Mononuclear cell (primary cell): ENCODE measurements around the gene ANKRD26. TPM values are rescaled to one million over a fixed set of nuclear protein-coding genes. Genes with fewer than 3 reads are reported as not detected.
"Not testable (repeated sequence)": the region's sequence is repeated elsewhere in the genome, so short reads cannot be mapped to it uniquely, and the experiment has no call there.

Experiments used
- H3K27me3 ChIP-seq: 2 replicates; pipeline ENCODE4 v1.6.0; 2011; ENCODE audit warnings: low read length, control low read depth; ENCODE audit not compliant: insufficient read depth
- H3K4me1 ChIP-seq: 2 replicates; pipeline ENCODE4 v1.5.1; 2011; ENCODE audit warnings: mild to moderate bottlenecking, low read length, control low read depth; ENCODE audit not compliant: insufficient read depth
- H3K4me3 ChIP-seq: 2 replicates; pipeline ENCODE4 v1.5.1; 2011; ENCODE audit warnings: mild to moderate bottlenecking, low read length, moderate library complexity
- H3K9me3 ChIP-seq: 2 replicates; pipeline ENCODE4 v1.5.1; 2011; ENCODE audit warnings: low read depth, mild to moderate bottlenecking, control low read depth, low read length
- total RNA-seq: library from RNA; depleted of rRNA; stranded (reverse); fragments of >200 nt; gene quantifications from one replicate; pipeline ENCODE4 v1.2.3, GENCODE V29; 2012

ANKRD26 gene
- total RNA-seq, 1 donor, result 6.3 TPM

GRCh38 chr10:27052656-27053055, 47.6 kb downstream of the ANKRD26 start:
- no peaks in the 10 kb centered on the region for H3K4me1 ChIP-seq
- H3K4me3 ChIP-seq, result no peak overlapping the region
- no peaks in the 10 kb centered on the region for H3K9me3 ChIP-seq
- no peaks in the 10 kb centered on the region for H3K27me3 ChIP-seq

DNA sequence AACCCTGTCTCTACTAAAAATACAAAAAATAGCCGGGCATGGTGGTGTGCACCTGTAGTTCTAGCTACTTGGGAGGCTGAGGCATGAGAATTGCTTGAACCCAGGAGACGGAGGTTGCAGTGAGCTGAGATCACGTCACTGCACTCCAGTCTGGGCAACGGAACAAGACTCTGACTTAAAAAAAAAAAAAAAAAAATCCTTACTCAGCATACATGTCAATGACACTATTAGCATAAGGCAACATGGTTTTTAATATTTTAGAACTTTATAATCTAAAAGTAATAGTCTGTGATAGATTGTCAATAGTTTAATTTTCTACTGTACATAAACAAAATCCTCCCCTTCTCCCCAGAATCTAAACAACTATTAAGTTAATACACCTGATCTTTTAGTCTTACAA, 55.0 kb downstream of the ANKRD26 start:
- H3K9me3 ChIP-seq, H3K4me1 ChIP-seq, H3K4me3 ChIP-seq, H3K27me3 ChIP-seq: not testable (repeated sequence)

GRCh38 chr10:27041196-27041595, 59.1 kb downstream of the ANKRD26 start:
- no peaks in the 10 kb centered on the region for H3K9me3 ChIP-seq
- no peak overlapping the region for H3K4me3 ChIP-seq
- no peaks in the 10 kb centered on the region for H3K27me3 ChIP-seq
- no peaks in the 10 kb centered on the region for H3K4me1 ChIP-seq

DNA sequence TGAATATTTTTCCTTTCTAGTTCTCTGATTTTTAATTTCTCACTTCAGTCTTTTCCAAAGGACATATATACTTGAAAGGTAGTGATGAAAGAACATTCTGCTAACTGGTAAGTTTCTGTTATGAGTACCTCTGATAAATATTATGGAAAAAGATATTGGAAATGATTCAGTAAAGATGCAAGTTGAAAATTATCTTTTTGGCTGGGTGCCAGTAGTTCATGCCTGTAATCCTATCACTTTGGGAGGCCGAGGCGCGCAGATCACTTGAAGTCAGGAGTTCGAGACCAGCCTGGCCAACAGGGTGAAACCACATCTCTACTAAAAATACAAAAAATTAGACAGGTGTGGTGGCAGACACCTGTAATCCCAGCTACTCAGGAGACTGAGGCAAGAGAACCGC, 62.1 kb downstream of the ANKRD26 start:
- no peaks in the 10 kb centered on the region for H3K9me3 ChIP-seq
- H3K4me3 ChIP-seq, result no peak overlapping the region
- H3K27me3 ChIP-seq, result no peaks in the 10 kb centered on the region
- H3K4me1 ChIP-seq, result no peaks in the 10 kb centered on the region

GRCh38 chr10:27035163-27035562, 65.1 kb downstream of the ANKRD26 start:
- Histone ChIP-seq H3K27me3 (no peaks in the 10 kb centered on the region), H3K9me3 (no peaks in the 10 kb centered on the region), H3K4me3 (no peak overlapping the region), H3K4me1 (no peaks in the 10 kb centered on the region)

DNA sequence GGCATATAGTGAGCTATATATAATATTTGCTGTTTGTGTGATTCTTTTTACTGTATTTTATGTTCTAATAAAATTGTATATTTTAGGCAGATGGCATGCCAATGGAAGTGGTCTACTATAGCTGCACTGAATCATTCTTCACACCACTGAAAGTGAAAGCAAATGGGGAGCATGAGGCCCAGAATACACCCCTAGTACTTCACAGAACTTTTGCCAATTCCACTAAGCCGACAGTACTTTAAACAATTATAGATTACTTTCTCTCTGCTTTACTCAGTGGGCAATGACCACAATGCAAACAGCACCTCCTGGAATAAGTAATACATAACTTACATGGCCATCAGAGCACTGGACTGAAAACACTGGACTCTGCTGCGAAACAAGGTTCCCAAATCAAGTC, 70.2 kb downstream of the ANKRD26 start:
- Histone ChIP-seq H3K4me3 (no peak overlapping the region), H3K9me3 (no peaks in the 10 kb centered on the region), H3K4me1 (no peaks in the 10 kb centered on the region), H3K27me3 (no peaks in the 10 kb centered on the region)

DNA sequence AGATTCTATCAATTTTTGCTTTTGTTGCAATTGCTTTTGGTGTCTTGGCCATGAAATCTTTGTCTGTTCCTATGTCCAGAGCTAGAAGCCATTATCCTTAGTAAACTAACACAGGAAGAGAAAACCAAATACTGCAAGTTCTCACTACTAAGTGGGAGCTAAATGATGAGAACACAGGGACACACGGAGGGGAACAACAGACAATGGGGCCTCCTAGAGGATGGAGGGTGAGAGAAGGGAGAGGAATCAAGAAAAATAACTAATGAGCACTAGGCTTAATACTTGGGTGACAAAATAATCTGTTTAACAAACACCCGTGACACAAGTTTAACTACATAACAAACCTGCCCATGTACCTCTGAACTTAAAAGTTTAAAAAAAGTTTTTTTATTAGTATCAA, 78.2 kb downstream of the ANKRD26 start:
- no peak overlapping the region for H3K4me3 ChIP-seq
- no peaks in the 10 kb centered on the region for H3K9me3 ChIP-seq
- no peaks in the 10 kb centered on the region for H3K4me1 ChIP-seq

GRCh38 chr10:27020243-27020642, 80.1 kb downstream of the ANKRD26 start:
- no peak overlapping the region for H3K4me3 ChIP-seq
- H3K27me3 ChIP-seq, result no peaks in the 10 kb centered on the region
- H3K4me1 ChIP-seq, result no peaks in the 10 kb centered on the region
- H3K9me3 ChIP-seq, result no peaks in the 10 kb centered on the region

More for the DNA sequence above, 78.2 kb downstream of the ANKRD26 start:
- no peaks in the 10 kb centered on the region for H3K27me3 ChIP-seq

- Histone ChIP-seq H3K27me3 (no peaks in the 10 kb centered on the region), H3K4me1 (no peaks in the 10 kb centered on the region), H3K4me3 (no peak overlapping the region), H3K9me3 (no peaks in the 10 kb centered on the region)
These were observed 80.5 kb downstream of the ANKRD26 start for GRCh38 chr10:27019827-27020226.

- Histone ChIP-seq H3K4me3 (no peak overlapping the region), H3K9me3 (no peaks in the 10 kb centered on the region), H3K27me3 (no peaks in the 10 kb centered on the region), H3K4me1 (no peaks in the 10 kb centered on the region)
These were observed 102.7 kb downstream of the ANKRD26 start for GRCh38 chr10:26997610-26998009.

DNA sequence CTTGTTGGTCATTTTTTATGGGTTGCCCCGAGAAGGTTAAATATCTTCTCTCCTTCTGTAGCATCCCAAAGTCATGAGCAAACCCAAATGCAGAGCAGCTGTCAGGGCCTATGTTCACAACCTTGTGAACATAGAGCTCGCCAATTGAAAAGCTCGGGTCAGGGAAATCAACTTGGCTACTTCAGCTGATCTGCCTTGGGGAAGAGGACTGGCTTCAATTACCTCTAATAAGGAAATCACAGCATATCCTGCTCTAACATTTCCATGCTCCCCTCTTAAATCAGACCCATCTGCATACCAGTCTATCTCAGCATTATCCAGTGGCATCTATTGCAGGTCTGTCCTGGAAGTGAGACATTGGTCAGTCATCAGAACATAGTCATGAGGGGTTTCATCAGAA, 105.6 kb downstream of the ANKRD26 start:
- H3K4me1 ChIP-seq, result no peaks in the 10 kb centered on the region

DNA sequence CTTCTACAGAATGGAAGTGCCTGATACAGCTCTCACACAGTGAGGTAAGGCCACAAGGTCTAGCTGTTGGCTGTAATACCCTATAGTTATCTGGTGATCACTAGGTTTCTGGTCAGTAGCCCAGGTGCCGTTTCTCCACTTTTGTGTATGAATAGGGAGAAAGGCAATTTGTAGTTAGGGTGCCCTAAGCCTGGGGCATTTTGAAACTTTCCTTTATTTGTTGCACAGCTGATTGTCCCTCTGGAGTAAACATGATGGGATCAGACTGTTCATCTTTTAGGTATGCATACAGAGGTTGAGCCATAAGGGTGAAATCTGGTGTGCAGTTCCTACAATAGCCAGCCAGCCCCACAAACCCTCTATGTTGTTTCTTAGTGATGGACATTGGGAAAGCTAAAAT, 112.4 kb downstream of the ANKRD26 start:
- Histone ChIP-seq H3K4me1 (no peaks in the 10 kb centered on the region), H3K9me3 (no peaks in the 10 kb centered on the region), H3K4me3 (no peak overlapping the region), H3K27me3 (no peaks in the 10 kb centered on the region)

More for the DNA sequence above, 105.6 kb downstream of the ANKRD26 start:
- H3K9me3 ChIP-seq, result no peaks in the 10 kb centered on the region
- H3K4me3 ChIP-seq, result no peak overlapping the region
- no peaks in the 10 kb centered on the region for H3K27me3 ChIP-seq

- Histone ChIP-seq H3K4me1 (no peaks in the 10 kb centered on the region), H3K27me3 (no peaks in the 10 kb centered on the region), H3K4me3 (no peak overlapping the region), H3K9me3 (no peaks in the 10 kb centered on the region)
These were observed 117.1 kb downstream of the ANKRD26 start for GRCh38 chr10:26983156-26983555.

DNA sequence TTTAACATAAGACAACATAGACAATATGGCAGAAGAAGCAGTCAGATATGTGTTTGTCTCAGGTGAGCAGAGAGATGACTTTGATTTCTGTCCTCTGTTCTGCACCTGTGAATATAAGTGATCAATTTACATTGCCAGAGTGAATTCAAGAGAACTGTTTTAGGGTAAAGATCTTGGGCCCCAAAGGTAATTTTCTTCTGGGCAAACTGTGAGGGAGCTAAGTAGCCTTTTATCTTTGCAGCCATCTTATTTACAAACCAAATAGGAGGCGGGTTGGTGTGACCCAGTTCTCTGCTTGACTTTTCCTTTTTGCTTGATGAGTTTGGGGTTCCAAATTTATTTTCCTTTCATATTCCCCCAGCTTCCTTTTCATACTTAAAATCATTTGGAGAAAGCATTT, 118.2 kb downstream of the ANKRD26 start:
- Histone ChIP-seq H3K9me3 (no peaks in the 10 kb centered on the region), H3K27me3 (no peaks in the 10 kb centered on the region), H3K4me1 (no peaks in the 10 kb centered on the region), H3K4me3 (no peak overlapping the region)

GRCh38 chr10:26981232-26981824, 119.0 kb downstream of the ANKRD26 start:
- no peaks in the 10 kb centered on the region for H3K9me3 ChIP-seq
- H3K4me1 ChIP-seq, result no peaks in the 10 kb centered on the region
- H3K27me3 ChIP-seq, result no peaks in the 10 kb centered on the region
- H3K4me3 ChIP-seq, result no peak overlapping the region

- Histone ChIP-seq H3K9me3 (no peaks in the 10 kb centered on the region), H3K4me3 (no peak overlapping the region), H3K27me3 (no peaks in the 10 kb centered on the region), H3K4me1 (no peaks in the 10 kb centered on the region)
These were observed 121.8 kb downstream of the ANKRD26 start for GRCh38 chr10:26978519-26978918.
